DMS114 treated with DMSO at 0.1 percent for 48 hours (cell line): ENCODE data around the gene PSMD8.
A peak's percentile ranks its signal among the peaks of the same experiment; 100 is the strongest.
"Not testable (repeated sequence)": the region's sequence is repeated elsewhere in the genome, so short reads cannot be mapped to it uniquely, and the experiment has no call there.

ENCODE experiments used
- DNase-seq: peaks from one replicate; lab custom pipeline; 2025; ENCODE audit not compliant: unreplicated experiment; lab: John Stamatoyannopoulos, UW

The PSMD8 gene

GRCh38 chr19:38374332-38375097 is at the start of gene PSMD8:
PSMD8 (plus strand) TSS chr19:38374571; CDS start chr19:38374602, 31 bp downstream.
- DNase-seq = peak; percentile 98

- DNase-seq = no peak
Observed at GRCh38 chr19:38326591-38326990, 47.8 kb upstream of the PSMD8 start.

DNA sequence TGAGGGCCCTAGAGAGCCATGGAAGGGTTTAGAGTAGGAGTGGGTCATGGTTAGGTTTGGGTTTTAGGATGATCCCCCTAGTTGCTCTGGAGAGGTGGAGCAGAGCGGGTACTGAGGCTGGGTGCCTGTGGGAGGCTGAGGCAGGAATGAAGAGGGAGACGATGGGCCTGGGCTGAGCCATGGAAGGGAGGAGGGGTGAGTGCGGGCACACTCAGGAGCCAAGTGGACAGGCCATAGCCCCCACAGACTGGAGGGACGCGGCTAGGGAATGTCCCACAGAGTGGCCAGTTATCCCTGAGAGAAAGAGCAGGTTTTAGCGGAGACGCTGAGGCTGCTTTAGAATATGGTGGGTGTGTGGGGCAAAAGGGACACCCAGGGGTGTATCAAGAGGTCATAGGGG is 44.7 kb upstream of the PSMD8 start:
- DNase-seq = no peak

GRCh38 chr19:38331728-38332127 is 42.6 kb upstream of the PSMD8 start:
- no peak for DNase-seq

DNA sequence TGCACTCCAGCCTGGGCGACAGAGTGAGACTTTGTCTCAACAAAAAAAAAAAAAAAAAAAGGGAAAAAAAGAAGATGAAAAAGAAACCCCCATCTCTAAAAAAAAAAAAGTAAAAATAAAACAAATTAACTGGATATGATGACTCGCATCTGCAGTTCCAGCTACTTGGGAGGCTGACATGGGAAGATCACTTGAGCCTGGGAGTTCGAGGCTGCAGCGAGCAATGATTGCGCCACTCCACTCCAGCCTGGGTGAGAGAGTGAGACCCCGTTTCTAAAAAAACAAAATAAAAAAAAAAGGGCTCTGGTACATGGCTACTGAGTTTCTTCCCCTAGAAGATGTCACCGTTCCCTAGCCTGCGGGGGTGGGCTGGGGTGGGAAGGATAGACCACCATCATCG is 41.1 kb upstream of the PSMD8 start:
- no peak for DNase-seq

GRCh38 chr19:38335949-38336637 is 38.3 kb upstream of the PSMD8 start:
- DNase-seq = peak; percentile 97

DNA sequence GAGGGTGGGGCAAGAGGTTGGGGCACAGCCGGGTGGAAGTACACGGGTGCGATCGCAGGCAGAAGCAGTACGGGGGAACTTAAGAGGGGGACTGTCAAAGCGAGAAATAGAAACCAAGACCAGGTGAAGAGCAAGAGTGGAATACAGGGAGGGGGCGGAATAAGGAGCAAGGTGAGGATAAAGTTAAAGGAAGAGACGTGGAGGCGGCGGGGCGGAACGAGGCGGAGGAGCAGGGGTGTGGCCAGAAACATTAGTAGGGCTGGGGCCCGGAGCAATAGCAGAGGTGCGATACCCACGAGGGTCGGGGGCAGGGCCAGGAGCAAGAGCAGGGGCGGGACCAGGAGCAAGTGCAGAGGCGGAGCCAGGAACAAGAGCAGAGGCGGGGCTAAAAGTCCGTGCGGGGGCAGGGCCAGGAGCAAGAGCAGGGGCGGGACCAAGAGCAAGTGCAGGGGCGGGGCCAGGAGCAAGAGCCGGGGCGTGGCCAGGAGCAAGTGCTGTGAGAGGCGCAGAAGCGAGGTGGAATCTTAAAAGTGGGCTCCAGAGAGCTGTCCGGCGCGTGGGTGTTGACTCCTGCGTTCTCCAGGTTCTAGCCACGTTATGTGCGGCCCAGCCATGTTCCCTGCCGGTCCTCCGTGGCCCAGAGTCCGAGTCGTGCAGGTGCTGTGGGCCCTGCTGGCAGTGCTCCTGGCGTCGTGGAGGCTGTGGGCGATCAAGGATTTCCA is 37.6 kb upstream of the PSMD8 start:
- DNase-seq = peak; percentile 95

DNA sequence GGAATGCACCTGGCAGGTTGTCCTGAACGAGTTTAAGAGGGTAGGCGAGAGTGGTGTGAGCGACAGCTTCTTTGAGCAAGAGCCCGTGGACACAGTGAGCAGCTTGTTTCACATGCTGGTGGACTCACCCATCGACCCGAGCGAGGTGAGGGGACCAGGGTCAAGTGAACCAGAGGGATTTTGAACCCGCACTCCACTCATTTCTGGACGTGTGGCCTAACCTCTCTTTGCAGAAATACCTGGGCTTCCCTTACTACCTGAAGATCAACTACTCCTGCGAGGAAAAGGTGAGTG is 37.1 kb upstream of the PSMD8 start:
- DNase-seq = no peak

- not testable (repeated sequence) for DNase-seq
Observed at GRCh38 chr19:38339011-38339410, 35.4 kb upstream of the PSMD8 start.

- DNase-seq = no peak
Observed at GRCh38 chr19:38340927-38341326, 33.4 kb upstream of the PSMD8 start.

DNA sequence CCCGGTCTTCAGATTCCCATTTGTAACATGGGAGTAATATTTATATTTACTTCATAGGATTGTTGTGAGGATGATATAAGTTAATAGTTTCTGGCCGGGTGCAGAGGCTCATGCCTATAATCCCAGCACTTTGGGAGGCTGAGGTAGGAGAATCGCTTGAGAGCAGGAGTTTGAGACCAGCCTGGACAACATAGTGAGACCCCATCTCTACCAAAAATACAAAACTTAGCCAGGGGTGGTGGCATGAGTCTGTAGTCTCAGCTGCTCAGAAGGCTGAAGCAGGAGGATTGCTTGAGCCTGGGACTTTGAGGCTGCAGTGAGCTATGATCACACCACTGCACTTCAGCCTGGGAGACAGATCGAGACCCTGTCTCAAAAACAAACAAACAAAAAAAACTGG is 27.5 kb upstream of the PSMD8 start:
- no peak for DNase-seq

- no peak for DNase-seq
Observed at GRCh38 chr19:38350883-38351282, 23.5 kb upstream of the PSMD8 start.

DNA sequence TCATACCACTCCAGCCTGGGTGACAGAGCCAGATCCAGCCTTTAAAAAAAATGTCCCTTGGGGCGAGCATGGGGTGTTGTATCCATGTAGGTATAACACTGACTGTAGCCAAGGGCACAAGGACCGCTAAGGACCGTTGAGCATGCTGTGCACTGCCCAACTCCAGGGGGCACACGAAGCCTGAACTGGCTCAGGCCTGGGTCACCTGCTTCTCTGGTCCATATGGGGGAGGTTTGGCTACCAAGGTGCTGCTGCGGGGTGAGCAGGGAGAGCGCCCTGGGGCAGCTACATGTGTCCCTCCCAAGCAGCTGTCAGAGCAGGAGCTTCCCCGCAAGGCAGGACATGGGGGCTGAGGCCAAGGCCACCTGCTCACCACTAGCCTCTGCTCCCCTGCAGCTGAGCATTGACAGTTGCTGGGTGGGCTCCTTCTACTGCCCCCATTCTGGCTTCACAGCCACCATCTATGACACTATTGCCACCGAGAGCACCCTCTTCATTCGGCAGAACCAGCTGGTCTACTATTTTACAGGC is 22.4 kb upstream of the PSMD8 start:
- DNase-seq = no peak

DNA sequence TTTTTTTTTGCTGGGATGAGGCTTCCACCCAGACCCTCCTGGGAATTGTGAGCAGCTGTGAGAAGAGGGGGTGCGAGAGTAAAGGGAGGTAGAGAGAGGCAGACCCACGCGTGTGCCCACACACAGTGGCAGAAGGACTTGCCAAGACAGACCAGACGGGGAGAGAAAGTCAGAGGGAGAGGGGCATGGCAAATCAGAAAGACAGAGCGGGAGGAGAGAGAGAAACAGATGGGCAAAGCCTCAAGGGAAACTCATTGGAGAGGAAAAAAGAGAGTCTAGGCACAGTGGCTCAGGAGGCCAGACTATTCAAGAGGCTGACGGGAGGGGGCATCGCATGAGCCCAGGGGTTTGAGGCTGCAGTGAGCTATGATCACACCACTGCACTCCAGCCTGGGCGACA is 21.8 kb upstream of the PSMD8 start:
- DNase-seq = no peak

- no peak for DNase-seq
Observed at GRCh38 chr19:38355728-38356725, 18.3 kb upstream of the PSMD8 start.

- DNase-seq = no peak
Observed at GRCh38 chr19:38358071-38358470, 16.3 kb upstream of the PSMD8 start.

DNA sequence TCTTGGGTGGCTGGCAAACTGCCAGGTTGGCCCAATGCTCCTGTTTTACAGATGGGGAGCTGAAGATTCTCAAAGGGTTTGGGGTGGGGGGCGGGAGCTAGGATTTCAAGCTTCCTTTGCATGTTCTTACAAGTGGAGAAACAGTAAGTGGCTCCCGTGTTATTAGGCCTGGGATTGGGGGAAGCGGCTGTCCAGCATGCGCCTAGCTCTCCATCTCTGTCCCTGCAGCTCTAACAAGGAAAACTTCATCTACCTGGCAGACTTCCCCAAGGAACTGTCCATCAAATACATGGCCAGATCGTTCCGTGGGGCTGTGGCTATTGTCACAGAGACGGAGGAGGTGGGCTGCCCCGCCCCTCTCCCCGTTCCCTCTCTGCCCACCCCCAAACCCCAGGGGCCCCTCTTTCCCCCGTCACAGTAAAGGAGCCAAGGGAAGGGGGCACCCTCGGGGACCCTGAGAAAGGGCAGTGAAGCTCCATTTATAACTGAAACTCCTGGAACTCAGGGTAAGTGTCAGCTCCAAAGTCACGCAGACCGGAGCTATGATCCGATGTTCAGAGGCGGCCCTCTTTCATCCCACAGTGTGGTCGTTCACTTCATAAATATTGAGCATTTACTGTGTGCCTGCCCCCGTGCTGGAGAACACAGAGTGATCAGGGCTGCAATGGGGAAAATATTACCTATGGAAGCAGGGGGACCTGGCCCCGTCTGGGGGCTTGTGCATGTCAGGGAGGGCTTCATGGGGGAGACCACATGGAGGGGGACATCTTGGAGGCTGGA is 14.9 kb upstream of the PSMD8 start:
- DNase-seq = no peak

GRCh38 chr19:38360351-38360750 is 14.0 kb upstream of the PSMD8 start:
- no peak for DNase-seq

DNA sequence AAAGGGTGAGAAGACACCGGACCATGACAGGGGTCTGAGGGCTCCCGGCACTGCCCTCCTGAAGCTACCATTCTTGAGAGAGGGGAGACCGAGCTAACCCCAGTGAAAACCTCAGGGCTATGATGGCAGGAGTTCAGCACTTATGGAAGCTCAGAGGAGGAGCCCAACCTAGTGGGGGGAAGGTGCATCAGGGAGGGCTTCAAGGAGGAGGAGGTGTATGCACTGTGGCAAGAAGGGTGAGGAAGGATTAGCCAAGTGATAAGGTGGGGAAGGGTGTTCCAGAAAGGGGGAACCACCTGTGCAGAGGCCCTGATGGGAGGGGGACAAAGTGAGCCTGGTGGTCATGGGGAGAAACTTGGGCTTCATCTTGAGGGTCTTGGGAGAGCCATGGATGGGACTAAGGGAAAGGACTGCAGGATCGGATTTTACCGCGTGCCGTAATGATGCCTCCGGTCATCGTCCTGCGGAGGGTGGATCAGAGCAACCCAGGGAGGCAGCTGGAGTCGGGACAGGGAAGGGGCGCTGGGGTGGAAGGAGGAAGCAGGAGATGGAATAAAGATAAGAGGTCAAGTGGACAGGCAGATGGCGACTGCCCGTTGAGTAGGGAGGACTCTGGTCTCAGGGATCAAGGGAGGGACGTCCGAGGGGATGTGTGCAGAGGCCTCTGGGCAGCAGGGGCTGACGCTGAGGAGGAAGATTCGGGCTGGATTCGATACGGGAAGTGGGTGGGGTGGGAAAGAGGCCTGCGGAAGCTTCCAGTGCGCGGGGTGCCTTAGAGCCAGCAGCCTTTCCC is 13.3 kb upstream of the PSMD8 start:
- DNase-seq = no peak
